Pancreas (tissue), 10 donors: ENCODE results near the gene FXYD4. TPM values are rescaled to one million over a fixed set of nuclear protein-coding genes. Genes with fewer than 3 reads are reported as not detected.
A peak's percentile ranks its signal among the peaks of the same experiment; 100 is the strongest.

Experiments used
- ATAC-seq, 4 donors: fragments of 200-7000 bp; cut with Tn5 transposase; one replicate each; pipeline versions ENCODE4 v1.8.0 to v1.9.1; 2020; ENCODE audit warnings: mild to moderate bottlenecking in 4 of 4, moderate library complexity in 4 of 4
- DNase-seq, 6 donors: peaks; one replicate each; pipeline ENCODE4 v3.0.0-alpha.2; 2020
- FAIRE-seq: peaks from 2 replicates; lab custom pipeline; 2012; peaks lifted over from hg19 to GRCh38; lab: Jason Lieb, UNC
- H3K27ac ChIP-seq, 4 donors: fragments of 200-600 bp; sonication (generic); 1 replicate in 3 of 4; 2 replicates in 1 of 4; pipeline versions ENCODE4 v1.5.0 to v1.8.0; 2020
- H3K27me3 ChIP-seq, 4 donors: fragments of 200-600 bp; one replicate each; pipeline ENCODE4 v1.8.0; 2021
- H3K36me3 ChIP-seq, 3 donors: fragments of 200-600 bp; sonication (generic) in 1 of 3; one replicate each; pipeline versions ENCODE4 v1.5.0 to v1.8.0; 2020 to 2021
- H3K4me1 ChIP-seq, 3 donors: fragments of 200-600 bp; one replicate each; pipeline ENCODE4 v1.8.0; 2021
- H3K4me3 ChIP-seq, 4 donors: fragments of 200-600 bp; sonication (generic) in 2 of 4; one replicate each; pipeline versions ENCODE4 v1.5.0 to v1.8.0; 2020 to 2021
- H3K9me3 ChIP-seq, 4 donors: fragments of 200-600 bp; one replicate each; pipeline ENCODE4 v1.8.0; 2021
- WGBS, 2 donors: extraction: QIAGEN DNeasy Blood & Tissue Kit; methylation state at CpG; one replicate each; pipeline ENCODE4 v1.1.7; 2013; 5-methylcytosine and 5-hydroxymethylcytosine counted together
- intact Hi-C, 3 donors: fragments of 100-400 bp; cut with DNase I; formaldehyde crosslinking; loops; one replicate each; pipeline versions ENCODE4 v1.11.1 to v1.14.2; 2022
- polyA plus RNA-seq, 2 donors: library from polyadenylated mRNA; stranded (reverse); fragments of 200-250 nt; gene quantifications; one replicate each; pipeline ENCODE4 v1.2.3, GENCODE V29; 2013
- total RNA-seq, 6 donors: library from RNA; stranded (reverse); fragmentation: NEBNext Ultra II Directional in 4 of 6; extraction: Animal tissue kit (Norgen Biotek cat#: 25700) in 4 of 6; gene quantifications; one replicate each; pipeline versions ENCODE4 v1.2.1 to v1.2.4, GENCODE V29; 2021 to 2023
- TF ChIP-seq, protein P1 (sequence below), 4 donors: fragments of 200-600 bp; sonication (generic) in 3 of 4; IDR thresholded peaks; one replicate each; pipeline versions ENCODE4 v1.5.0 to v1.8.0; 2021; ENCODE audit warnings: antibody characterized with exemption in 4 of 4
- donor health status: healthy with polysubstance abuse.
- donor health status: DM: no; HTN: no; CAD: no; lungs with moderate emphysema.
- donor health status: DM: no; HTN: no; CAD: no.
- donor health status: control.
- donor health status: control.
- donor health status: Bipolar disorder and iron deficiency.
- donor health status: DM: yes; HTN: yes; CAD: no.
- donor health status: DM: no; HTN: no; CAD: no.
- donor health status: DM: no; HTN: no; CAD: no.
- donor health status: DM: yes; HTN: yes; CAD: no.

Gene FXYD4, protein sequence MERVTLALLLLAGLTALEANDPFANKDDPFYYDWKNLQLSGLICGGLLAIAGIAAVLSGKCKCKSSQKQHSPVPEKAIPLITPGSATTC
- total RNA-seq = under 1 TPM in 1 of 6 donors, not detected in 5; 0.31 TPM
- polyA plus RNA-seq = under 1 TPM in 1 of 2 donors, not detected in 1; 0.28 TPM

DNA sequence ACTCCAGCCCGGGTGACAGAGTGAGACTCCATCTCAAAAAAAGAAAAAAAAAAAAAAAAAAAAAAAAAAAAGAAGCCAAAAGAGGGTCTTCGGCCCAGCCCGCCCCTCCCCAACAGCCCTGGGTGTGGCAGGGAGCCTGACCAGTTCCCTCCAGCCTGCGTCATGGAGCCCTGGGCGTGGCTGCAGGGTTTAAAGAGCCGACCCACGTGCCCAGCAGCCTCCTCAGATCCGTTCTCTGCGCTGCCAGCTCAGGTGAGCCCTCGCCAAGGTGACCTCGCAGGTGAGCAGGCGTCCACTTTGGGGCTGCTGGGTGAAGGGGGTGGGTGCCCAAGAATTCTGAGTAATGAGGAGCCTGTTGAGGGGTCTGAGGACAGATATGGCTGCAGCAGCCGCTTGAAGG, at the start of gene FXYD4:
TSS of gene FXYD4 (plus strand) at position 219 of the 400 bp plus-strand sequence. CDS start 2,111 bp downstream, outside the sequence.
- WGBS, 2 donors = 73 to 84% methylated on average over 12 to 13 of the region's 13 CpGs
- Histone ChIP-seq H3K9me3 (no peaks in the 10 kb centered on the region), H3K27me3 (no peaks in the 10 kb centered on the region), H3K36me3 (no peaks in the 10 kb centered on the region), H3K27ac (no peak within 1 kb of the TSS), H3K4me3 (no peak within 1 kb of the TSS), H3K4me1 (no peaks in the 10 kb centered on the region)
- intact Hi-C loops = no loop called here
- ATAC-seq (no peak), FAIRE-seq (no peak), DNase-seq (peak in 1 of 6 donors; percentile 55)
- TF ChIP-seq, protein P1, sequence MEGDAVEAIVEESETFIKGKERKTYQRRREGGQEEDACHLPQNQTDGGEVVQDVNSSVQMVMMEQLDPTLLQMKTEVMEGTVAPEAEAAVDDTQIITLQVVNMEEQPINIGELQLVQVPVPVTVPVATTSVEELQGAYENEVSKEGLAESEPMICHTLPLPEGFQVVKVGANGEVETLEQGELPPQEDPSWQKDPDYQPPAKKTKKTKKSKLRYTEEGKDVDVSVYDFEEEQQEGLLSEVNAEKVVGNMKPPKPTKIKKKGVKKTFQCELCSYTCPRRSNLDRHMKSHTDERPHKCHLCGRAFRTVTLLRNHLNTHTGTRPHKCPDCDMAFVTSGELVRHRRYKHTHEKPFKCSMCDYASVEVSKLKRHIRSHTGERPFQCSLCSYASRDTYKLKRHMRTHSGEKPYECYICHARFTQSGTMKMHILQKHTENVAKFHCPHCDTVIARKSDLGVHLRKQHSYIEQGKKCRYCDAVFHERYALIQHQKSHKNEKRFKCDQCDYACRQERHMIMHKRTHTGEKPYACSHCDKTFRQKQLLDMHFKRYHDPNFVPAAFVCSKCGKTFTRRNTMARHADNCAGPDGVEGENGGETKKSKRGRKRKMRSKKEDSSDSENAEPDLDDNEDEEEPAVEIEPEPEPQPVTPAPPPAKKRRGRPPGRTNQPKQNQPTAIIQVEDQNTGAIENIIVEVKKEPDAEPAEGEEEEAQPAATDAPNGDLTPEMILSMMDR (IDR thresholded peaks at IDR 0.05) = no peak

DNA sequence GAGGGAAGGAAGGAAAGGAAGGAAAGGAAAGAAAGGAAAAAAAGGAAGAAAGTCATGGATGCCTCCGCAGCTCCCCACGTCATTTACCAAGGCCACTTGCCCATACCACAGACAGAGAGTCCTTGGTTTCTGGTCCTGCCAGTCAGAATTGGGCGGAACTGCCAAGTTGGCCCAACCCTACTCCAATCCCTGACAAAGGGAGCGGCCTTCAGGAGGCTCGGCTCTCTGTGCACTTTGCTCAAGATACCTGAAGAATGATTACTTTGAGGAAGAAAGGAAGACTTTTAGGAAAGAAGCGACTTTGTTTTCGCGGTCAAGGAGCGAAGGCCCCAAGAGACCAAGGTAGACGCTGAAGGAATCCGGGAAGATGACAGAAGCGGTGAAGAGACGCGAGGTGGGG, 49.1 kb upstream of the FXYD4 start:
- WGBS, 2 donors = 27 to 29% methylated on average over 14 of the region's 14 CpGs
- intact Hi-C loops = no loop called here
- DNase-seq (peak in 5 of 6 donors; percentile 29 to 52 (median 31)), ATAC-seq (peak; percentile 81 to 85 (median 83)), FAIRE-seq (no peak)
- Histone ChIP-seq H3K9me3 (no peaks in the 10 kb centered on the region), H3K4me3 (peak overlapping the region in 2 of 4 donors; percentile 31 to 40), H3K27me3 (no peaks in the 10 kb centered on the region), H3K36me3 (no peaks in the 10 kb centered on the region), H3K27ac (peak overlapping the region in 1 of 4 donors; percentile 34), H3K4me1 (no peaks in the 10 kb centered on the region)
- TF ChIP-seq, protein P1 (IDR thresholded peaks at IDR 0.05) = no peak

DNA sequence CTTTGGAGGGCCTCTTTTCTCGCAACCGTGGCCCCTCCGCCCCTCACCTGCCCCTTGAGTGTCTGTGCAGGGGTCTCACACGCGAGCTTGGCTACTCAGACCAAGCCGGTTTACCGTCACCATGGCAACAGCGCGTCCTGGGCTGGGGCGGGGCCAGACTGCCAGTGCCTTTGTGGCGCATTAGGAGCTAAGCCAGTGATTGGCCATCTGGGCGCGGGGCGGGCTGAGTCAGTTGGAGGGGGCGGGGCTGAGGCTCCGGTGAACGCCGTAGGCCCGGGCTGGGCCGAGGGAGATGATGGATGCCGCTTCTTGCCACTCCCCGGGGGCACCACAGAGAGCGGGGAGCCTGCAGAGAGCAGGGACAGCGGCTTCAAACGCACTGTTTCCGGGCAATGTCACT, 48.7 kb upstream of the FXYD4 start:
- Histone ChIP-seq H3K27ac (peak overlapping the region in 1 of 4 donors; percentile 34), H3K4me1 (no peaks in the 10 kb centered on the region), H3K27me3 (no peaks in the 10 kb centered on the region), H3K36me3 (no peaks in the 10 kb centered on the region), H3K9me3 (no peaks in the 10 kb centered on the region), H3K4me3 (peak overlapping the region in 2 of 4 donors; percentile 31 to 40)
- 2 to 3% methylated on average over 25 to 26 of the region's 26 CpGs for WGBS, 2 donors
- TF ChIP-seq, protein P1 (IDR thresholded peaks at IDR 0.05) = no peak
- DNase-seq (peak; percentile 84 to 94 (median 88)), FAIRE-seq (no peak), ATAC-seq (peak; percentile 97 to 99 (median 99))
- intact Hi-C loops = no loop called here

DNA sequence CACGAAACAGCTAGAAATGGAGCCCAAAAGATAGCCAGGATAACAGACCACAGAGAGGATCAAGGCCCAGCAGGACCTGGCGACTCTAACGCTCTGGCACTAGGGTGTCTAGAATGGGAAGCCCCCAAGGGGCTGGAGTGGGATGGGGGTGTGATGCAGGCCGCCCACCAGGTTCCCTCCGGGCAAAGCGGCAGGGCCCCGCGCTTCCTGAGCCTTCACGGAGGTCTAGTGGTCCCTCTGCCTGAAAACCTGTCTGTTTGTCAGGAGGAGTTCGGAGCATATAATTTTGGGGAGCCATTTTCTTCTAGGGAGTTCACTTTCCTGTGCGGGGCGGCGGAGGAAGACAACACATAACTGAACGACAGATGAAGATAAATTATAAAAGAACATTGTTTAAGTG, 48.2 kb upstream of the FXYD4 start:
- FAIRE-seq (no peak), DNase-seq (peak in 1 of 6 donors; percentile 35), ATAC-seq (no peak)
- Histone ChIP-seq H3K9me3 (no peaks in the 10 kb centered on the region), H3K36me3 (no peaks in the 10 kb centered on the region), H3K4me3 (peak overlapping the region in 2 of 4 donors; percentile 31 to 40), H3K4me1 (no peaks in the 10 kb centered on the region), H3K27me3 (no peaks in the 10 kb centered on the region), H3K27ac (no peak overlapping the region)
- TF ChIP-seq, protein P1 (IDR thresholded peaks at IDR 0.05) = no peak
- intact Hi-C loops = no loop called here
- WGBS, 2 donors = 69 to 72% methylated on average over 14 of the region's 14 CpGs

DNA sequence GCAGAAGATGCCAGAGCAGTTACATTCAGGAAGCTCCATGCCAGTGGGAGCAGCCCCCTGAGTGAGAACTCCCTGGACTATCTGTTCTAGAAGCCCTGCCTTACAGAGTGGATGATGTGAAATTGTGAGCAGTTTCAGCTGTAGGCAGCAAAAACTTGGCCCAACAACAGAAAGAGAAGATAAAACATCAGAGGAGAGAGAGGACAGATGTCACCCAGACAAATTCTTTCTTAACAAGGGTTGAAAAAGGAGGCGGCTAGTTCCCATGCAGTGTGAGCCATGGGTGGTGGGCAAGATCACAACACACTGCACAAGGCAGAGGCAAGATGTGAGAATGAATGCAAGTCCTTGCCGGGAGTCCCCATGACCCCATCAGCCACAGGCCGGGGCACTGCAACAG, 46.6 kb upstream of the FXYD4 start:
- Histone ChIP-seq H3K9me3 (no peaks in the 10 kb centered on the region), H3K27me3 (no peaks in the 10 kb centered on the region), H3K27ac (no peak overlapping the region), H3K4me3 (no peak overlapping the region), H3K4me1 (no peaks in the 10 kb centered on the region), H3K36me3 (no peaks in the 10 kb centered on the region)
- intact Hi-C loops = no loop called here
- peak in 1 of 6 donors; percentile 21 for DNase-seq
- 78 to 81% methylated on average over 3 of the region's 3 CpGs for WGBS, 2 donors
- no peak for ATAC-seq
- FAIRE-seq = no peak
- TF ChIP-seq, protein P1 (IDR thresholded peaks at IDR 0.05) = no peak
